Measurements from ENCODE around the gene PRKAG2.

The PRKAG2 gene

GRCh38 chr7:151876899-151877777 is at the start of gene PRKAG2:
PRKAG2 (minus strand) TSS chr7:151877115; CDS start chr7:151876620, 495 bp downstream.
- no peak within 1 kb of the TSS; the same call in 1 of the 2 replicates for H3K27ac ChIP-seq
- DNase-seq (ENCODE audit: low spot score), result peak; percentile 50
- ChIA-PET POLR2A (ENCODE audit: low non-redundant PET) (no interaction called here), CTCF (interaction anchor here (0.5 to 1.2 kb wide), 2 partner anchors 94 to 1255 kb away, joined by 3 to 4 read pairs; no protein-coding TSS in a partner anchor)
- TF ChIP-seq CTCF (conservative IDR thresholded peaks at IDR 0.05; ENCODE audit: low read depth), result 0 out of 2 replicates have a peak, but pooled peaks have one; percentile 25

- no peak for TF ChIP-seq CTCF (conservative IDR thresholded peaks at IDR 0.05; ENCODE audit: low read depth)
- ChIA-PET CTCF (no interaction called here), POLR2A (ENCODE audit: low non-redundant PET) (no interaction called here)
- DNase-seq (ENCODE audit: low spot score), result no peak
- no peak overlapping the region for H3K27ac ChIP-seq
Observed at GRCh38 chr7:151926336-151926712, 49.4 kb upstream of the PRKAG2 start.

GRCh38 chr7:151925446-151926335 is 48.8 kb upstream of the PRKAG2 start:
- no peak overlapping the region for H3K27ac ChIP-seq
- CTCF ChIA-PET, result no interaction called here
- no peak for TF ChIP-seq CTCF (conservative IDR thresholded peaks at IDR 0.05; ENCODE audit: low read depth)
- no peak for DNase-seq (ENCODE audit: low spot score)
- POLR2A ChIA-PET (ENCODE audit: low non-redundant PET), result no interaction called here

DNA sequence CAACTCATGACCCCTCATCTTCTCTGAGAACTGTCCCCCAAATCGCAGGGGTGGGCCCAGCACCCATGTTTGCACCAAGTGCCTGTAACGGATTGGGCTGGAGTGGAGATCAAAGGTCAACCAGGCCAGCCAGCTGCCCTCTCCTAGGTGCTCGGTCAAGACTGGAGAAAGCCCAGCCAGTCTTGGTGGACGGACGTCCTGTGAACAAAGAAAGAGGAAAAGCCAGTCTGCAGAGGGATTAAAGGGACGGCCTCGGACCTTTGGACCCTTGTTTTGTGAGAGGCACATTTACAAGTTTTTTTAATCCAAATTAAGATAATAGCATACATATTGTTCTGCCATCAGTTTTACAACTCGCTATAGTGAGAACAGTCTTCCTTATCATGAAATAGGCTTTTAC is 47.6 kb upstream of the PRKAG2 start:
- H3K27ac ChIP-seq, result no peak overlapping the region
- ChIA-PET POLR2A (ENCODE audit: low non-redundant PET) (no interaction called here), CTCF (no interaction called here)
- no peak for DNase-seq (ENCODE audit: low spot score)
- TF ChIP-seq CTCF (conservative IDR thresholded peaks at IDR 0.05; ENCODE audit: low read depth), result no peak

DNA sequence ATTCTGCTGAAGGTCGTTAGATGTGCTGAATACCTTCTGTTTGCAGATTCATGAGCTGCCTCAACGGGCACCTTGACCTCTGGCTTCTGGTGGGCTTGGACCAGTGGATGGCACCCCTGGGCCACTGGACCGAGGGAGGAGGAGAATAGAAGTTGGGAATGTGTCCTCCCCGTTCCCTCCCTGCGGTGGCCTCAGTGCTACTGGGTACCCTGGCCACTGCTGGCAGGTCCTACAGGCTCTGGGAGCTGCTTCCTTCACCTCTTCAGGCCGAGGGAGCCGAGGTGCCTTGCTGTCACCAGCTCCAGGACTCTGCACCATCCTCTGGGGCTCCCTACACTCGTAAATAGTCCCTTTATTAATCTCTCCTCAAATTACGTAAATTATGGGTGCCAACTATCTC is 47.1 kb upstream of the PRKAG2 start:
- no peak for TF ChIP-seq CTCF (conservative IDR thresholded peaks at IDR 0.05; ENCODE audit: low read depth)
- H3K27ac ChIP-seq, result no peak overlapping the region; the same call in 1 of the 2 replicates
- POLR2A ChIA-PET (ENCODE audit: low non-redundant PET), result no interaction called here
- CTCF ChIA-PET, result no interaction called here
- DNase-seq (ENCODE audit: low spot score), result no peak

DNA sequence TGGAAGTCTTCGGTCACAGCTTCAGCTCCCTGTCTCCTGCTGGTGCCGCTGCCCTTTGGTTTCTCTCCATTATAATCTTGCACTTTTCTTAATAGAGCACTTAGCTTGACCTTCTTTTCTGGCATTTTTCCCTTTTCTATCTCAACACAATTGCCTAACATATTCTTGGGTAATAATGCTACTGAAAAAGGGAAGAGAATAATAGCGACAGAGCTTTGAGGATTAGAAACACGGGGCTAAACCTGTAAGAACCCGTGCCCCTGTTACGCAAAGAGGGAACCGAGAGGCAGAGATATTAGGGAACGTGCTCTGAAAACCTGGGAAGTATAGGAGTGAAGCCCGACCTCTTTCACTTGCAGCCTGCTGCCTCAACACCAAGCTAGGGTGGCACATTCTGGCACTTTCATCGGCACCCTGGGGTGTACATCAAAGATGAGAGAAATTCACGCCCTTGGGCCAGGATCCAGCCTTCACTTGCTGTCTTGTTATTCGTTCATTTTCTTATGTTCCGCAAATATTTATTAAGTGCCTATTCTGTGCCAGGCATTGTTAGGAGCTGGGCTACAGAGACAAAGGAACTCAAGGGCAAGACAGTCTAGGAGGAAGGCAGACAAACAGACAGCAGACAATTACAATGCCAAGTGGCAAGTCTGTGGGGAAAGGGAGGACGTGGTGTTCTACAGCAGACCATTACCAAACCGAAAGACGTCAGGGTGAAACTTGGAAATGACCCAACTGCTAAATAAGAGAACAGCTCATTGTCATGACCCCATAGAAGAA is 46.4 kb upstream of the PRKAG2 start:
- TF ChIP-seq CTCF (conservative IDR thresholded peaks at IDR 0.05; ENCODE audit: low read depth), result no peak
- CTCF ChIA-PET, result interaction anchor here (0.6 kb wide), 1 partner anchor 555 kb away, joined by 3 read pairs; no protein-coding TSS in a partner anchor
- peak overlapping the region; percentile 65 for H3K27ac ChIP-seq
- POLR2A ChIA-PET (ENCODE audit: low non-redundant PET), result no interaction called here
- no peak for DNase-seq (ENCODE audit: low spot score)

All from RWPE1 (cell line).